Measurements from ENCODE around the gene KAT7.

DNA sequence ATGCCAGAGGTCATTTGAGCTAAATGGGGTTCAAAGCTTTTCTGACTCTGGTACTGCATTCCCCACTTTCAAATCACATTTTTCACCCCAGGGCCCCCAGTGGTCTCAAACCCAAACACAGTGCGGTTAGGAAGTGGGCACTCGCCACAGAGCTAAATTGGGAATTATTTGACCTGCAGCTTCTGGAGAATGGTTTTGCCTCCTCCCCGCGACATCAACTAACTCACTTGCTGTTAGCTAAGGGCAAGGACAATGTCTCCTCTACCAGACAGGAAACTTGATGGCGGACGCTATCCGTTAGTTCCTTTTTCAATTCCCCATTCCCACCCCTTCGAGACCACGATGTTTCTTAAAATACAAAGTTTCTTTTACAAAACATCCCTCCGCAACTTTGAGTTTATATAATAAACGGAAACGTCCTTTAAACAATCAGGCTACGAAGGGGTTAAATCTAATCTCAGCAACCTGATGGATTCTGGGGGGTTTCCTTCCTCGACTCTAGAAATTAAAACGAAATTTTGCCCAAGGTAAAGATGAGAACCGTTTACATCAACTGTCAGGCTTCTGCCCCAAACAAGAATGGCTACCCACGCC is 500 bp upstream of the KAT7 start:
- TF ChIP-seq, protein P1, sequence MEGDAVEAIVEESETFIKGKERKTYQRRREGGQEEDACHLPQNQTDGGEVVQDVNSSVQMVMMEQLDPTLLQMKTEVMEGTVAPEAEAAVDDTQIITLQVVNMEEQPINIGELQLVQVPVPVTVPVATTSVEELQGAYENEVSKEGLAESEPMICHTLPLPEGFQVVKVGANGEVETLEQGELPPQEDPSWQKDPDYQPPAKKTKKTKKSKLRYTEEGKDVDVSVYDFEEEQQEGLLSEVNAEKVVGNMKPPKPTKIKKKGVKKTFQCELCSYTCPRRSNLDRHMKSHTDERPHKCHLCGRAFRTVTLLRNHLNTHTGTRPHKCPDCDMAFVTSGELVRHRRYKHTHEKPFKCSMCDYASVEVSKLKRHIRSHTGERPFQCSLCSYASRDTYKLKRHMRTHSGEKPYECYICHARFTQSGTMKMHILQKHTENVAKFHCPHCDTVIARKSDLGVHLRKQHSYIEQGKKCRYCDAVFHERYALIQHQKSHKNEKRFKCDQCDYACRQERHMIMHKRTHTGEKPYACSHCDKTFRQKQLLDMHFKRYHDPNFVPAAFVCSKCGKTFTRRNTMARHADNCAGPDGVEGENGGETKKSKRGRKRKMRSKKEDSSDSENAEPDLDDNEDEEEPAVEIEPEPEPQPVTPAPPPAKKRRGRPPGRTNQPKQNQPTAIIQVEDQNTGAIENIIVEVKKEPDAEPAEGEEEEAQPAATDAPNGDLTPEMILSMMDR (IDR thresholded peaks at IDR 0.05; ENCODE audit: control extremely low read depth in 1 of 3, insufficient read depth in 1 of 3, low read depth in 1 of 3, low read length in 3 of 3): no peak
- 0 out of 2 replicates have a peak, but pooled peaks have one; percentile 12 for TF ChIP-seq TEAD4 (IDR thresholded peaks at IDR 0.05; ENCODE audit: low read depth, low read length)
- TF ChIP-seq GABPA (IDR thresholded peaks at IDR 0.05; ENCODE audit: borderline replicate concordance, insufficient read depth, low read length): no peak
- TF ChIP-seq, protein P2, sequence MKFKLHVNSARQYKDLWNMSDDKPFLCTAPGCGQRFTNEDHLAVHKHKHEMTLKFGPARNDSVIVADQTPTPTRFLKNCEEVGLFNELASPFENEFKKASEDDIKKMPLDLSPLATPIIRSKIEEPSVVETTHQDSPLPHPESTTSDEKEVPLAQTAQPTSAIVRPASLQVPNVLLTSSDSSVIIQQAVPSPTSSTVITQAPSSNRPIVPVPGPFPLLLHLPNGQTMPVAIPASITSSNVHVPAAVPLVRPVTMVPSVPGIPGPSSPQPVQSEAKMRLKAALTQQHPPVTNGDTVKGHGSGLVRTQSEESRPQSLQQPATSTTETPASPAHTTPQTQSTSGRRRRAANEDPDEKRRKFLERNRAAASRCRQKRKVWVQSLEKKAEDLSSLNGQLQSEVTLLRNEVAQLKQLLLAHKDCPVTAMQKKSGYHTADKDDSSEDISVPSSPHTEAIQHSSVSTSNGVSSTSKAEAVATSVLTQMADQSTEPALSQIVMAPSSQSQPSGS (IDR thresholded peaks at IDR 0.05; ENCODE audit: low read length): no peak; the same call in 1 of the 2 replicates
- TF ChIP-seq POLR2AphosphoS5 (IDR thresholded peaks at IDR 0.05; ENCODE audit: low read depth, low read length): no peak; the same call in 1 of the 2 replicates
- TF ChIP-seq POLR2A (IDR thresholded peaks at IDR 0.05; ENCODE audit: control extremely low read depth in 1 of 2, low read depth in 2 of 2, low read length in 2 of 2): no peak; a peak in 1 of 3 replicates
- peak; percentile 8; the same call in 1 of the 2 replicates for TF ChIP-seq TBP (IDR thresholded peaks at IDR 0.05; ENCODE audit: low read depth, low read length)
- TF ChIP-seq, protein P3, sequence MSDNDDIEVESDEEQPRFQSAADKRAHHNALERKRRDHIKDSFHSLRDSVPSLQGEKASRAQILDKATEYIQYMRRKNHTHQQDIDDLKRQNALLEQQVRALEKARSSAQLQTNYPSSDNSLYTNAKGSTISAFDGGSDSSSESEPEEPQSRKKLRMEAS (IDR thresholded peaks at IDR 0.05): no peak

Measured in H1 (cell line).